Measurements from ENCODE around the gene OR1M1. TPM values are rescaled to one million over a fixed set of nuclear protein-coding genes. Genes with fewer than 3 reads are reported as not detected.

The OR1M1 gene
- total RNA-seq, 1 donor from 2014 or later: not detected

DNA sequence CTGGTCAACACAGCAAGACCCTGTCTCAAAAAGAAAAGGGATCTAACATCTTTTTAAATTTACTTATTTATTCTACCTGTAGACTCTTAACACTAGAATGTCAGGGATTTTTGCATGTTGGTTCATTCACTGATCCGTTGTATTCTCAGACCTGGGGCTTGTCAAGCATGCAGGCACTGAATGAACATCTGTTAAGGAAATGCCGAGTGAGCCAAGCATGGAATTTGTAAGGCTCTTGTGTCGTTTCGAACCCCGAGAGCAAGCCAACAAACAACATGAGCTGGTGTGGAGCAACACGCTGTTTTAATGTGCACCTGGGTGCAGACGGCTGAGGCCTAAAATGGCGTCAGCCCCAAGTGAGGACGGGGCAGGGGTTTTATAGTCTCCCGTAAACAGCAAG, 10.0 kb upstream of the OR1M1 start:
- Histone ChIP-seq H3K27me3 (ENCODE audit: control insufficient read depth, insufficient read depth, low read length) (no peaks in the 10 kb centered on the region), H3K36me3 (ENCODE audit: control insufficient read depth, insufficient read depth, low read length) (no peaks in the 10 kb centered on the region), H3K4me3 (ENCODE audit: low read depth, low read length) (no peak overlapping the region)
- TF ChIP-seq, protein P1, sequence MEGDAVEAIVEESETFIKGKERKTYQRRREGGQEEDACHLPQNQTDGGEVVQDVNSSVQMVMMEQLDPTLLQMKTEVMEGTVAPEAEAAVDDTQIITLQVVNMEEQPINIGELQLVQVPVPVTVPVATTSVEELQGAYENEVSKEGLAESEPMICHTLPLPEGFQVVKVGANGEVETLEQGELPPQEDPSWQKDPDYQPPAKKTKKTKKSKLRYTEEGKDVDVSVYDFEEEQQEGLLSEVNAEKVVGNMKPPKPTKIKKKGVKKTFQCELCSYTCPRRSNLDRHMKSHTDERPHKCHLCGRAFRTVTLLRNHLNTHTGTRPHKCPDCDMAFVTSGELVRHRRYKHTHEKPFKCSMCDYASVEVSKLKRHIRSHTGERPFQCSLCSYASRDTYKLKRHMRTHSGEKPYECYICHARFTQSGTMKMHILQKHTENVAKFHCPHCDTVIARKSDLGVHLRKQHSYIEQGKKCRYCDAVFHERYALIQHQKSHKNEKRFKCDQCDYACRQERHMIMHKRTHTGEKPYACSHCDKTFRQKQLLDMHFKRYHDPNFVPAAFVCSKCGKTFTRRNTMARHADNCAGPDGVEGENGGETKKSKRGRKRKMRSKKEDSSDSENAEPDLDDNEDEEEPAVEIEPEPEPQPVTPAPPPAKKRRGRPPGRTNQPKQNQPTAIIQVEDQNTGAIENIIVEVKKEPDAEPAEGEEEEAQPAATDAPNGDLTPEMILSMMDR (IDR thresholded peaks at IDR 0.05; ENCODE audit: insufficient read depth, low read length, severe bottlenecking): no peak
- DNase-seq (ENCODE audit: low read depth) (no peak), FAIRE-seq (no peak)

DNA sequence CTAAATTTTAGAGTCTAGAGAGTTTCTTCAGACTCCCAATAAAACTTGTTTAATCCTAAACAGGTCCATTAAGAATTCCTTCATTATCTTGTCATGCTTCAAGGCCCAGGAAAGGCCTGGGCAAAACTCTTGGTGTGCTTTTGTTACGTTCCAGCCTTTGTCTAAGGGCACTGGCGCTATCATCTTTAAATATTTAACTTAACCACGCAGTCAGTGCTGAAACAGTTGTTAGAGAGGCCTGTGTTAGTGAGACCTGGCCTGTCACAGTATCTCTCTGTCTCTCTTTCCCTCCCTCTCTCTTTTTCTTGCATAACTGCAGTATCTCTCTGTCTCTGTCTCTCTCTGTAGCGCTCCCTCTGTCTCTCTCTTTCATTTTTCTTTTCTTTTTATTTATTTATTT, 8.2 kb upstream of the OR1M1 start:
- TF ChIP-seq, protein P1 (IDR thresholded peaks at IDR 0.05; ENCODE audit: insufficient read depth, low read length, severe bottlenecking): no peak
- no peaks in the 10 kb centered on the region for H3K36me3 ChIP-seq (ENCODE audit: control insufficient read depth, insufficient read depth, low read length)
- H3K4me3 ChIP-seq (ENCODE audit: low read depth, low read length): no peak overlapping the region
- DNase-seq (ENCODE audit: low read depth): no peak
- no peaks in the 10 kb centered on the region for H3K27me3 ChIP-seq (ENCODE audit: control insufficient read depth, insufficient read depth, low read length)
- no peak for FAIRE-seq

DNA sequence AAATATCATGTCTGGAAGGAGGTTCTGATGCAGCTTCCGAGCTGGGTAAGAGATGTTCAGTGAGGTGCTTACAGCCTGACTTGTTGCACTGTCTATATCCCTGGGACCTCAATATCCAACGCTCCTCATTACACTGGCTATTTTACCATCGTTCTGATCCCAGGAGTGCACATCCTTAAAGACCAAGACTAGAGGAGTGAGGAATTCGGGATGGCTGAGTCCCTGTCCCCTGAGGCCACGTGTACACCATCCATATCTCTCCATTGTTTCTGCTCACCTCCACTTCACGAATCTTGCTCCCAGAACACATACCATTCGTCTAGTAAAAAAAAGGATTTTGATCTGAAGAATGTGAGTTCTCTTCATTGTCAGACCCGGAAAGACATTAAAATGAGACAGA, 20.5 kb downstream of the OR1M1 start, which contains the start of gene OR7G2:
OR7G2 (minus strand) TSS at position 101 of the 400 bp plus-strand sequence. CDS start 4,232 bp downstream, outside the sequence.
- FAIRE-seq (peak; percentile 73), DNase-seq (ENCODE audit: low read depth) (no peak)
- TF ChIP-seq, protein P1 (IDR thresholded peaks at IDR 0.05; ENCODE audit: insufficient read depth, low read length, severe bottlenecking): no peak
- Histone ChIP-seq H3K27me3 (ENCODE audit: control insufficient read depth, insufficient read depth, low read length) (no peaks in the 10 kb centered on the region), H3K4me3 (ENCODE audit: low read depth, low read length) (no peak within 1 kb of the TSS), H3K36me3 (ENCODE audit: control insufficient read depth, insufficient read depth, low read length) (no peaks in the 10 kb centered on the region)

DNA sequence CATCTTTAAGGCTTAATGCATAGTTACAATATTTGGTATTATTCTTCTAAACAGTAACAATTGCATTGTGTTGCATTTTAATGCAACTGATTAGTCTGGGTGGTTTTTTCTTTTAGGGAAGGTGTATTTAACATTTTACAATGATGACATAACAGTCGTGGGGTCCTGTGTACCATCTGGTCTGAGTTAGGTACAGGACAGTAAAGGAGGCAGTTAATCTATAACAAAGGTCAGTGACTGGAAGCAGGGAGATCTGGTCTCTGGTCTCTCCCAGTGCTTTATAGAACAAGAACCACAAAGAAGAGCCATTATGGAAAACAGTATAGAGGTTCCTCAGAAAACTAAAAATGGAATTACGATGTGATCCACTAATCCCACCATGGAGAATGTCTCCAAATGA, 23.1 kb downstream of the OR1M1 start:
- TF ChIP-seq, protein P1 (IDR thresholded peaks at IDR 0.05; ENCODE audit: insufficient read depth, low read length, severe bottlenecking): no peak
- H3K36me3 ChIP-seq (ENCODE audit: control insufficient read depth, insufficient read depth, low read length): no peaks in the 10 kb centered on the region
- FAIRE-seq (no peak), DNase-seq (ENCODE audit: low read depth) (no peak)
- no peak overlapping the region for H3K4me3 ChIP-seq (ENCODE audit: low read depth, low read length)
- H3K27me3 ChIP-seq (ENCODE audit: control insufficient read depth, insufficient read depth, low read length): no peaks in the 10 kb centered on the region

DNA sequence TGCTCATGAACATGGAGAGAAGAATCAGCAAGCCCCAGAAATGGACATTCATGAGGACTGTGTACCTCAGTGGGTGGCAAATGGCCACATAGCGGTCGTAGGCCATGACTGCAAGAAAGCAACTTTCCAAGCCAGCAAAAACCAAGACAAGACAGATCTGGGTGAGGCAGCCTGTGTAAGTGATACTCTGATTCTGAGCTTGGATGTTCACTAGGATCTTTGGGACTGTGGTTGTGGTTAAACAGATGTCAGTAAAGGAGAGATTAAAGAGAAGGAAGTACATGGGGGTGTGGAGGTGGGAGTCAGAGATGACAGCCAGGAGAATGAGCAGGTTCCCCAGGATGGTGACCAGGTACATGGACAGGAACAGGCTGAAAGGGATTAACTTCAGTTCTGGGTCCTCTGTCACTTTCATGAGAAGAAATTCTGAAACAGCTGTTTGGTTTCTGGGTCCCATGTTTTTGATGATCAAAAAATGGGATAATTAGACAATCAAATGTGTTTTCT, 28.5 kb downstream of the OR1M1 start, which contains the start of gene OR7G1:
OR7G1 (minus strand) TSS at position 457 of the 507 bp plus-strand sequence; CDS start at position 457, 0 bp downstream.
- TF ChIP-seq, protein P1 (IDR thresholded peaks at IDR 0.05; ENCODE audit: insufficient read depth, low read length, severe bottlenecking): no peak
- FAIRE-seq (no peak), DNase-seq (ENCODE audit: low read depth) (no peak)
- Histone ChIP-seq H3K4me3 (ENCODE audit: low read depth, low read length) (no peak within 1 kb of the TSS), H3K36me3 (ENCODE audit: control insufficient read depth, insufficient read depth, low read length) (no peaks in the 10 kb centered on the region), H3K27me3 (ENCODE audit: control insufficient read depth, insufficient read depth, low read length) (no peaks in the 10 kb centered on the region)

DNA sequence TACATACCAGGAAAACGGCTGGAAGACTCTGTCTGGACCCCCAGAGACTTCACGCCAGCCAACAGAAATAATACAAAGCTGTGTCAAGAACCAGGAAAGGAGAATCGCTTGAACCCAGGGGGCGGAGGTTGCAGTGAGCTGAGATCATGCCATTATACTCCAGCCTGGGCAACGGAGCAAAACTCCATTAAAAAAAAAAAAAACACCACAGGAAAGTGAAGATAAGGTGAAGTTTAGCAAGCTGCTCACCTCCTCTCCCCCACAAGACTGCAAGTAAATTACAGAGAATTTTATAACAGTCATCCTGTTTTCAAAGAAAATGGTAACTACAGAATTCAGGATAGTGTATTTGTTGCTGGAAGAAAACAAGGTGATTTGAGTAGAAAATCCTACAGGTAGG, 29.7 kb downstream of the OR1M1 start:
- H3K36me3 ChIP-seq (ENCODE audit: control insufficient read depth, insufficient read depth, low read length): no peaks in the 10 kb centered on the region
- no peak overlapping the region for H3K4me3 ChIP-seq (ENCODE audit: low read depth, low read length)
- H3K27me3 ChIP-seq (ENCODE audit: control insufficient read depth, insufficient read depth, low read length): no peaks in the 10 kb centered on the region
- TF ChIP-seq, protein P1 (IDR thresholded peaks at IDR 0.05; ENCODE audit: insufficient read depth, low read length, severe bottlenecking): no peak
- FAIRE-seq (no peak), DNase-seq (ENCODE audit: low read depth) (no peak)
